ENCODE results near the gene THSD8. TPM values are rescaled to one million over a fixed set of nuclear protein-coding genes. Genes with fewer than 3 reads are reported as not detected.
A peak's percentile ranks its signal among the peaks of the same experiment; 100 is the strongest.
"Not testable (repeated sequence)": the region's sequence is repeated elsewhere in the genome, so short reads cannot be mapped to it uniquely, and the experiment has no call there.

The THSD8 gene
- total RNA-seq, 1 experiment from 2014 or later, result 9.0 TPM

DNA sequence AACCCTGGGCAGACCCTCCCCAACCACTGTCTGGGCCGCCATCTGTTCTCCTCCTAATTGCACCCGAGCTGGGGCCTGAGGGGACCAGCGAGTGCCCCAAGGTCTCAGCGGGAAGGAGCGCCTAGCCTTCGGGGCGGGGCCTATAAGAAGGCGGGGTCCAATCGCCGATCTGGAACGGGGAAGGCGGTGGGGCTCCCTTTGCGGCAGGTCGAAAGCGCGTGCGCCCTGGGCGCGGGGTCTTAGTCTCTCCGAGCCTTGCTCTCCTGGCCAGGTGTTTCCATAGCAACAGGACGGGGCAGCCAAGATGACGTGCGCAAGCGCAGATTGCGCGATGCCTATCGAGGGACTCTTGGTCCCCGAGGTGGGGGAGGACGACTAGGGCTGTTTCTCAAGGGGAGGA is 39.2 kb downstream of the THSD8 start:
- Histone ChIP-seq H3K36me3 (ENCODE audit: insufficient read depth, low read length) (no peaks in the 10 kb centered on the region), H3K27me3 (ENCODE audit: low read length) (no peaks in the 10 kb centered on the region), H3K4me3 (ENCODE audit: low read length) (no peak overlapping the region), H3K27ac (ENCODE audit: low read length) (no peak overlapping the region), H3K4me1 (ENCODE audit: low read length) (peaks cover 13% of the 10 kb centered on the region), H4K20me1 (ENCODE audit: insufficient read depth, low read depth, low read length) (0 out of 2 replicates have a peak, but pooled peaks cover 4% of the 10 kb centered on the region), H3K9me3 (ENCODE audit: low read length) (no peaks in the 10 kb centered on the region), H2AFZ (ENCODE audit: low read length) (no peak overlapping the region), H3K79me2 (ENCODE audit: low read length) (no peaks in the 10 kb centered on the region), H3K4me2 (ENCODE audit: low read depth, low read length, poor library complexity, severe bottlenecking) (no peak overlapping the region), H3K9ac (ENCODE audit: low read length) (no peak overlapping the region), H3K9me2 (replicated peaks; ENCODE audit: insufficient read depth, low read length) (no peaks in the 10 kb centered on the region)
- no peak for DNase-seq

GRCh38 chr19:12842511-12842910 is 40.6 kb downstream of the THSD8 start:
- no peaks in the 10 kb centered on the region for H3K79me2 ChIP-seq (ENCODE audit: low read length)
- H3K4me2 ChIP-seq (ENCODE audit: low read depth, low read length, poor library complexity, severe bottlenecking), result no peak overlapping the region
- H3K9me2 ChIP-seq (replicated peaks; ENCODE audit: insufficient read depth, low read length), result no peaks in the 10 kb centered on the region
- no peak overlapping the region for H3K4me3 ChIP-seq (ENCODE audit: low read length)
- no peak overlapping the region for H3K9ac ChIP-seq (ENCODE audit: low read length)
- H3K36me3 ChIP-seq (ENCODE audit: insufficient read depth, low read length), result no peaks in the 10 kb centered on the region
- H3K4me1 ChIP-seq (ENCODE audit: low read length), result peaks cover 17% of the 10 kb centered on the region
- no peak overlapping the region for H3K27ac ChIP-seq (ENCODE audit: low read length)
- DNase-seq, result no peak
- 0 out of 2 replicates have a peak, but pooled peaks cover 4% of the 10 kb centered on the region for H4K20me1 ChIP-seq (ENCODE audit: insufficient read depth, low read depth, low read length)
- no peak overlapping the region for H2AFZ ChIP-seq (ENCODE audit: low read length)
- H3K9me3 ChIP-seq (ENCODE audit: low read length), result no peaks in the 10 kb centered on the region
- no peaks in the 10 kb centered on the region for H3K27me3 ChIP-seq (ENCODE audit: low read length)

GRCh38 chr19:12843328-12843727 is 41.5 kb downstream of the THSD8 start:
- H3K27me3 ChIP-seq (ENCODE audit: low read length), result no peaks in the 10 kb centered on the region
- H3K4me2 ChIP-seq (ENCODE audit: low read depth, low read length, poor library complexity, severe bottlenecking), result no peak overlapping the region
- no peaks in the 10 kb centered on the region for H3K36me3 ChIP-seq (ENCODE audit: insufficient read depth, low read length)
- H3K9me3 ChIP-seq (ENCODE audit: low read length), result no peaks in the 10 kb centered on the region
- H3K27ac ChIP-seq (ENCODE audit: low read length), result no peak overlapping the region
- H3K9me2 ChIP-seq (replicated peaks; ENCODE audit: insufficient read depth, low read length), result no peaks in the 10 kb centered on the region
- no peak overlapping the region for H3K9ac ChIP-seq (ENCODE audit: low read length)
- H4K20me1 ChIP-seq (ENCODE audit: insufficient read depth, low read depth, low read length), result 0 out of 2 replicates have a peak, but pooled peaks cover 4% of the 10 kb centered on the region
- DNase-seq, result no peak
- peaks cover 18% of the 10 kb centered on the region for H3K4me1 ChIP-seq (ENCODE audit: low read length)
- no peak overlapping the region for H3K4me3 ChIP-seq (ENCODE audit: low read length)
- no peak overlapping the region for H2AFZ ChIP-seq (ENCODE audit: low read length)
- no peaks in the 10 kb centered on the region for H3K79me2 ChIP-seq (ENCODE audit: low read length)

DNA sequence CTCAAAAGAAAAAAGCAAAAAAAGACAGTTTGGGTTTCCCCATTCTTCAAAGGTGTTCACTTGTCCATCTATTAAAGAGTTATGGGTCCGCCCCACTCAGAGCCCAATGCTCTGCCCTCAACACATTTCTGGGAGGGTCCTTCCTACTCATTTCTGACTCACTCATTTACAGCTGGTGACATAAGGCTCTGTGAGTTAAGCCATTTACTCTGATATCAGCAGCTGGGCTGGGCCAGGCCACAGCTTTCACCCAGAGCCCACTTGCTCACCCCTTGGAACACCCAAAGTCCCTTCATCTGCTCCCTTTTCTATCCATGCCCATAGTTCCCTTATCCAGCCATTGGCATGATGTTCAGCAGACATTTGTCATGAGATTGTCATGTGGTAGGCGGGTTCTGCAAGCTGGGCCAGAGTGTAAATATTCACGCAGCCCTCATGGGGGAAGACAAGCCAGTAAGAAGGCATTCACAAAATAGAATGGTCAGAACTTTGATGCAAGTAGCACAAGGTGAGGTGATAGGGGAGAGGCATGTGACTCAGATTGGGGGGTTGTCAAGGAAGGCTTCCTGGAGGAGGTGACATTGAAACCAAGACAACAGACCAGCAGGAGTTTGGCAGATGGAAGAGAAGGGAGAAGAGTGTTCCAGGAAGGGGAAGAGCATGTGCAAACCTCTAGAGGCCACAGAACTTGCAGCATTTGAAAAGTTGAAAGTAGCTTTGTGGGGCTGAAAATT is 42.3 kb downstream of the THSD8 start:
- Histone ChIP-seq H3K4me1 (ENCODE audit: low read length) (peaks cover 10% of the 10 kb centered on the region), H3K36me3 (ENCODE audit: insufficient read depth, low read length) (no peaks in the 10 kb centered on the region), H3K9me2 (replicated peaks; ENCODE audit: insufficient read depth, low read length) (no peaks in the 10 kb centered on the region), H4K20me1 (ENCODE audit: insufficient read depth, low read depth, low read length) (0 out of 2 replicates have a peak, but pooled peaks cover 4% of the 10 kb centered on the region), H3K4me2 (ENCODE audit: low read depth, low read length, poor library complexity, severe bottlenecking) (no peak overlapping the region), H2AFZ (ENCODE audit: low read length) (no peak overlapping the region), H3K4me3 (ENCODE audit: low read length) (no peak overlapping the region), H3K9me3 (ENCODE audit: low read length) (no peaks in the 10 kb centered on the region), H3K79me2 (ENCODE audit: low read length) (no peaks in the 10 kb centered on the region), H3K9ac (ENCODE audit: low read length) (no peak overlapping the region), H3K27ac (ENCODE audit: low read length) (no peak overlapping the region), H3K27me3 (ENCODE audit: low read length) (no peaks in the 10 kb centered on the region)
- DNase-seq, result no peak

DNA sequence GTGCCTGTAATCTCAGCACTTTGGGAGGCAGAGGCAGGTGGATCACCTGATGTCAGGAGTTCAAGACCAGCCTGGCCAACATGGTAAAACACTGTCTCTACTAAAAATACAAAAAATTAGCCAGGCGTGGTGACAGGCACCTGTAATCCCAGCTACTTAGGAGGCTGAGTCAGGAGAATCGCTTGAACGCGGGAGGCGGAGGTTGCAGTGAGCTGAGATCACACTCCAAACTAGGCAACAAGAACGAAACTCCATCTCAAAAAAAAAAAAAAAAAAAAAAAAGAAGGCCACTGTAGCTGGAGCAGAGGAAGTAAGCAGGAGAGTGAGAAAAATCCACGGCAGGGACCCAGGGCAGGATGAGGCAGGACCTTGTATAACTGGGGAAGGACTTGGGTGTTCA is 44.7 kb downstream of the THSD8 start:
- not testable (repeated sequence) for H3K27ac ChIP-seq (ENCODE audit: low read length); DNase-seq; H3K4me1 ChIP-seq (ENCODE audit: low read length); H3K27me3 ChIP-seq (ENCODE audit: low read length); H3K9me3 ChIP-seq (ENCODE audit: low read length); H3K4me2 ChIP-seq (ENCODE audit: low read depth, low read length, poor library complexity, severe bottlenecking); H3K4me3 ChIP-seq (ENCODE audit: low read length); H2AFZ ChIP-seq (ENCODE audit: low read length); H3K79me2 ChIP-seq (ENCODE audit: low read length); H3K36me3 ChIP-seq (ENCODE audit: insufficient read depth, low read length); H4K20me1 ChIP-seq (ENCODE audit: insufficient read depth, low read depth, low read length); H3K9me2 ChIP-seq (replicated peaks; ENCODE audit: insufficient read depth, low read length); H3K9ac ChIP-seq (ENCODE audit: low read length)

- Histone ChIP-seq H4K20me1 (ENCODE audit: insufficient read depth, low read depth, low read length) (no peaks in the 10 kb centered on the region), H3K9ac (ENCODE audit: low read length) (peak overlapping the region; percentile 41), H3K4me1 (ENCODE audit: low read length) (peaks cover 8% of the 10 kb centered on the region), H3K36me3 (ENCODE audit: insufficient read depth, low read length) (no peaks in the 10 kb centered on the region), H3K9me2 (replicated peaks; ENCODE audit: insufficient read depth, low read length) (no peaks in the 10 kb centered on the region), H3K27ac (ENCODE audit: low read length) (no peak overlapping the region), H3K4me3 (ENCODE audit: low read length) (peak overlapping the region; percentile 35; the same call in 1 of the 2 replicates), H2AFZ (ENCODE audit: low read length) (peak overlapping the region; percentile 61; the same call in 1 of the 2 replicates), H3K27me3 (ENCODE audit: low read length) (no peaks in the 10 kb centered on the region), H3K9me3 (ENCODE audit: low read length) (no peaks in the 10 kb centered on the region), H3K4me2 (ENCODE audit: low read depth, low read length, poor library complexity, severe bottlenecking) (peak overlapping the region; percentile 62), H3K79me2 (ENCODE audit: low read length) (no peaks in the 10 kb centered on the region)
- DNase-seq, result peak; percentile 93
Observed at GRCh38 chr19:12847159-12848139, 45.6 kb downstream of the THSD8 start.

Small RNAs within 50 kb of the gene (small RNA-seq; reads per million reads assigned to genes)
- gene MIR5684, result not detected
- gene MIR6794, result not detected

Other genes starting within 250 kb of the THSD8 start
- gene ZNF490, start 191.3 kb upstream of the THSD8 start, total RNA-seq (2014; rRNA removed; shearing (Covaris generic); ENCODE audit: low replicate concordance), result 13.2 and 14.2 TPM in 2 replicates
- 14.4 and 21.4 TPM in 2 replicates for gene ZNF791, start 191.1 kb upstream of the THSD8 start, total RNA-seq (2014; rRNA removed; shearing (Covaris generic); ENCODE audit: low replicate concordance)
- 77.2 and 94.3 TPM in 2 replicates for gene MAN2B1, start 135.3 kb upstream of the THSD8 start, total RNA-seq (2014; rRNA removed; shearing (Covaris generic); ENCODE audit: low replicate concordance)
- 13.3 and 16.5 TPM in 2 replicates for gene WDR83, start 135.3 kb upstream of the THSD8 start, total RNA-seq (2014; rRNA removed; shearing (Covaris generic); ENCODE audit: low replicate concordance)
- 62.2 and 90.8 TPM in 2 replicates for gene DHPS, start 120.2 kb upstream of the THSD8 start, total RNA-seq (2014; rRNA removed; shearing (Covaris generic); ENCODE audit: low replicate concordance)
- gene GNG14, start 114.1 kb upstream of the THSD8 start, total RNA-seq (2014; rRNA removed; shearing (Covaris generic); ENCODE audit: low replicate concordance), result not detected in 2 replicates
- 2.1 and 12.8 TPM in 2 replicates for gene FBXW9, start 105.4 kb upstream of the THSD8 start, total RNA-seq (2014; rRNA removed; shearing (Covaris generic); ENCODE audit: low replicate concordance)
- 26.1 and 40.7 TPM in 2 replicates for gene TNPO2, start 78.1 kb upstream of the THSD8 start, total RNA-seq (2014; rRNA removed; shearing (Covaris generic); ENCODE audit: low replicate concordance)
- 147 and 332 TPM in 2 replicates for gene TRIR, start 67.4 kb upstream of the THSD8 start, total RNA-seq (2014; rRNA removed; shearing (Covaris generic); ENCODE audit: low replicate concordance)
- 42.3 and 78.0 TPM in 2 replicates for gene GET3, start 64.6 kb upstream of the THSD8 start, total RNA-seq (2014; rRNA removed; shearing (Covaris generic); ENCODE audit: low replicate concordance)
- not detected in 2 replicates for gene BEST2, start 50.3 kb upstream of the THSD8 start, total RNA-seq (2014; rRNA removed; shearing (Covaris generic); ENCODE audit: low replicate concordance)
- gene HOOK2, start 26.5 kb upstream of the THSD8 start, total RNA-seq (2014; rRNA removed; shearing (Covaris generic); ENCODE audit: low replicate concordance), result 7.6 and 21.2 TPM in 2 replicates
- 60.0 and 156 TPM in 2 replicates for gene JUNB, start 10.6 kb upstream of the THSD8 start, total RNA-seq (2014; rRNA removed; shearing (Covaris generic); ENCODE audit: low replicate concordance)
- gene PRDX2, start 269 bp upstream of the THSD8 start, total RNA-seq (2014; rRNA removed; shearing (Covaris generic); ENCODE audit: low replicate concordance), result 372 and 566 TPM in 2 replicates
- 37.8 and 48.4 TPM in 2 replicates for gene RNASEH2A, start 4.5 kb downstream of the THSD8 start, total RNA-seq (2014; rRNA removed; shearing (Covaris generic); ENCODE audit: low replicate concordance)
- not detected in 2 replicates for gene RTBDN, start 32.5 kb downstream of the THSD8 start, total RNA-seq (2014; rRNA removed; shearing (Covaris generic); ENCODE audit: low replicate concordance)
- gene MAST1, start 36.4 kb downstream of the THSD8 start, total RNA-seq (2014; rRNA removed; shearing (Covaris generic); ENCODE audit: low replicate concordance), result 0.48 and 3.3 TPM in 2 replicates
- 47.1 and 61.3 TPM in 2 replicates for gene DNASE2, start 79.4 kb downstream of the THSD8 start, total RNA-seq (2014; rRNA removed; shearing (Covaris generic); ENCODE audit: low replicate concordance)
- not detected in 2 replicates for gene KLF1, start 85.1 kb downstream of the THSD8 start, total RNA-seq (2014; rRNA removed; shearing (Covaris generic); ENCODE audit: low replicate concordance)
- gene GCDH, start 89.1 kb downstream of the THSD8 start, total RNA-seq (2014; rRNA removed; shearing (Covaris generic); ENCODE audit: low replicate concordance), result 24.9 and 32.8 TPM in 2 replicates
- 0.22 and 2.5 TPM in 2 replicates for gene SYCE2, start 117.2 kb downstream of the THSD8 start, total RNA-seq (2014; rRNA removed; shearing (Covaris generic); ENCODE audit: low replicate concordance)
- 59.7 and 92.6 TPM in 2 replicates for gene FARSA, start 131.6 kb downstream of the THSD8 start, total RNA-seq (2014; rRNA removed; shearing (Covaris generic); ENCODE audit: low replicate concordance)
- 547 and 681 TPM in 2 replicates for gene CALR, start 136.5 kb downstream of the THSD8 start, total RNA-seq (2014; rRNA removed; shearing (Covaris generic); ENCODE audit: low replicate concordance)
- gene RAD23A, start 143.8 kb downstream of the THSD8 start, total RNA-seq (2014; rRNA removed; shearing (Covaris generic); ENCODE audit: low replicate concordance), result 130 and 144 TPM in 2 replicates
- 23.2 and 66.6 TPM in 2 replicates for gene GADD45GIP1, start 155.2 kb downstream of the THSD8 start, total RNA-seq (2014; rRNA removed; shearing (Covaris generic); ENCODE audit: low replicate concordance)
- gene DAND5, start 167.5 kb downstream of the THSD8 start, total RNA-seq (2014; rRNA removed; shearing (Covaris generic); ENCODE audit: low replicate concordance), result 0.52 TPM in 1 of 2 replicates, not detected in the other
- gene NFIX, start 193.4 kb downstream of the THSD8 start, total RNA-seq (2014; rRNA removed; shearing (Covaris generic); ENCODE audit: low replicate concordance), result 0.04 and 0.18 TPM in 2 replicates